SK-N-MC (cell line): Measurements from ENCODE around the gene PCBP4.

Experiments used
- EZH2 ChIP-seq: fragments of 200-600 bp; sonication (generic); IDR thresholded peaks from one replicate; pipeline ENCODE4 v1.6.1; 2017; ENCODE audit warnings: antibody characterized with exemption
- POLR2AphosphoS5 ChIP-seq: IDR thresholded peaks from 2 replicates; pipeline ENCODE4 v1.6.1; 2012; ENCODE audit warnings: mild to moderate bottlenecking, low read depth, low read length, borderline replicate concordance

DNA sequence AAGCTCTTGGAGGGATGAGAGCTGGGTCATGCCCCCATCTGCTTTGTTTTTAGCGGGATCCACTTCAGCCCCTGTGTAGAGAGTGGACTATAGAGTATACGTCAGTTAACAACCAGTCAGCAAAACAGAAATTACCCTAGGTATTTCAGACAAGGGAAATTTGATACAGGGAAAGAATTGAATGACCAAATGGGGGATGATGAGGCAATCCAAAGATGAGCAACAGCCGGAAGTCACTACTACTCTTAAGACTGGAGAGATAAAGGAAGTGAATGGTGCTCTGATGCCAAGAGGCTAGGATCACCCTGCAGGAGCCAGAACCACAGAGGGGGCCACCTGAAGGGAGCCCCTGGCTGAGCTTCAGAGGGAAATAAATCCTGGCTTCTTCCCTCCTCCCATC lies 13.8 kb downstream of the PCBP4 start:
- TF ChIP-seq POLR2AphosphoS5 (no peak), EZH2 (no peak)
